Esophagus muscularis mucosa (tissue), 4 donors: ENCODE measurements around the gene APOLD1. TPM values are rescaled to one million over a fixed set of nuclear protein-coding genes. Genes with fewer than 3 reads are reported as not detected.

Source experiments
- DNase-seq: peaks from one replicate; pipeline ENCODE4 v3.0.0-alpha.2; 2017; ENCODE audit errors: extremely low spot score
- H3K27ac ChIP-seq, 4 donors: fragments of 200-600 bp; sonication (generic); replicated peaks in 1 of 4; 1 replicate in 3 of 4; 2 replicates in 1 of 4; pipeline ENCODE4 v1.5.1; 2016 to 2019; ENCODE audit warnings: mild to moderate bottlenecking in 1 of 4
- H3K27me3 ChIP-seq, 4 donors: fragments of 200-600 bp; sonication (generic); one replicate each; pipeline versions ENCODE4 v1.5.1 to v1.6.0; 2016 to 2019
- H3K36me3 ChIP-seq, 4 donors: fragments of 200-600 bp; sonication (generic); one replicate each; pipeline ENCODE4 v1.5.1; 2016 to 2019
- H3K4me1 ChIP-seq, 4 donors: fragments of 200-600 bp; sonication (generic); one replicate each; pipeline ENCODE4 v1.5.1; 2016 to 2019
- H3K4me3 ChIP-seq, 4 donors: fragments of 200-600 bp; sonication (generic); 1 replicate in 2 of 4; 2 replicates in 2 of 4; pipeline ENCODE4 v1.5.1; 2016 to 2019; ENCODE audit warnings: mild to moderate bottlenecking in 4 of 4, moderate library complexity in 1 of 4
- H3K9me3 ChIP-seq, 4 donors: fragments of 200-600 bp; sonication (generic); 1 replicate in 3 of 4; 2 replicates in 1 of 4; pipeline ENCODE4 v1.5.1; 2016 to 2019
- CTCF ChIP-seq, 3 experiments: fragments of 200-600 bp in 2 of 3; fragments of 450-650 bp in 1 of 3; sonication (generic) in 2 of 3; IDR thresholded peaks; one replicate each; pipeline ENCODE4 v1.5.1; 2017 to 2019; ENCODE audit warnings: antibody characterized with exemption in 3 of 3, mild to moderate bottlenecking in 2 of 3, moderate library complexity in 1 of 3
- EP300 ChIP-seq: sonication (generic); formaldehyde crosslinking; IDR thresholded peaks from one replicate; pipeline ENCODE4 v1.6.1; 2017; ENCODE audit warnings: antibody characterized with exemption
- POLR2A ChIP-seq: fragments of 450-650 bp; IDR thresholded peaks from one replicate; pipeline ENCODE4 v1.6.1; 2017; ENCODE audit warnings: antibody characterized with exemption, moderate library complexity, mild to moderate bottlenecking, low read depth
- POLR2AphosphoS5 ChIP-seq, 2 donors: sonication (generic); formaldehyde crosslinking; IDR thresholded peaks; one replicate each; pipeline ENCODE4 v1.6.1; 2017; ENCODE audit warnings: antibody characterized with exemption in 2 of 2
- WGBS: methylation state at CpG from one replicate; pipeline ENCODE4 v1.1.5; 2018; 5-methylcytosine and 5-hydroxymethylcytosine counted together
- intact Hi-C: fragments of 100-400 bp; cut with DNase I; formaldehyde crosslinking; loops from one replicate; pipeline ENCODE4 v1.15.1; 2023
- total RNA-seq, 4 donors: library from RNA; depleted of rRNA; stranded (reverse); fragments of >200 nt; gene quantifications; one replicate each; pipeline versions ENCODE4 v1.1.0 to v1.2.1, GENCODE V29; 2016

Gene APOLD1
- total RNA-seq, 4 donors from 2014 or later: 13.3 to 49.4 (median 37.1) TPM

- peak overlapping the region in 2 of 4 donors; percentile 30 to 42 for H3K4me3 ChIP-seq
- intact Hi-C loops: loop anchor here (10.0 kb wide), 1 partner anchor 192 kb away; no protein-coding TSS in a partner anchor
- TF ChIP-seq CTCF (IDR thresholded peaks at IDR 0.05) (no peak), EP300 (no peak), POLR2A (no peak), POLR2AphosphoS5 (IDR thresholded peaks at IDR 0.05) (no peak)
Measured at GRCh38 chr12:12792421-12792820, 7.0 kb downstream of the APOLD1 start.

GRCh38 chr12:12794686-12795085 lies 9.2 kb downstream of the APOLD1 start:
- no peak overlapping the region for H3K27ac ChIP-seq
- peaks cover 12 to 27% (median 21%) of the 10 kb centered on the region in 4 donors for H3K4me1 ChIP-seq
- intact Hi-C loops: loop anchor here (10.0 kb wide), 1 partner anchor 190 kb away; no protein-coding TSS in a partner anchor
- no peaks in the 10 kb centered on the region for H3K27me3 ChIP-seq
- no peak for DNase-seq
- peaks cover 0 to 5% (median 0%) of the 10 kb centered on the region in 4 donors for H3K36me3 ChIP-seq
- H3K4me3 ChIP-seq: no peak overlapping the region
- TF ChIP-seq CTCF (IDR thresholded peaks at IDR 0.05): no peak
- TF ChIP-seq POLR2A: no peak
- TF ChIP-seq POLR2AphosphoS5 (IDR thresholded peaks at IDR 0.05): no peak
- no peak for TF ChIP-seq EP300
- no peaks in the 10 kb centered on the region for H3K9me3 ChIP-seq
- WGBS: 94% methylated on average over 2 of the region's 2 CpGs

More at GRCh38 chr12:12792421-12792820, 7.0 kb downstream of the APOLD1 start:
- H3K27ac ChIP-seq: peak overlapping the region; percentile 44 to 59 (median 46)
- peaks cover 0 to 13% (median 0%) of the 10 kb centered on the region in 4 donors for H3K36me3 ChIP-seq
- peaks cover 20 to 43% (median 37%) of the 10 kb centered on the region in 4 donors for H3K4me1 ChIP-seq
- no peaks in the 10 kb centered on the region for H3K27me3 ChIP-seq
- no peaks in the 10 kb centered on the region for H3K9me3 ChIP-seq
- DNase-seq: no peak
- WGBS: 29% methylated on average over 6 of the region's 6 CpGs

- 74% methylated on average over 3 of the region's 3 CpGs for WGBS
Measured at GRCh38 chr12:12796171-12796570, 10.7 kb downstream of the APOLD1 start.

GRCh38 chr12:12796928-12797793 lies 11.7 kb downstream of the APOLD1 start:
- WGBS: 91% methylated on average over 9 of the region's 9 CpGs
- Histone ChIP-seq H3K4me3 (no peak overlapping the region), H3K4me1 (peaks cover 5 to 16% (median 12%) of the 10 kb centered on the region in 4 donors), H3K9me3 (no peaks in the 10 kb centered on the region), H3K27ac (no peak overlapping the region), H3K27me3 (no peaks in the 10 kb centered on the region), H3K36me3 (no peaks in the 10 kb centered on the region)
- TF ChIP-seq POLR2AphosphoS5 (IDR thresholded peaks at IDR 0.05) (no peak), EP300 (no peak), CTCF (IDR thresholded peaks at IDR 0.05) (no peak)
- no peak for DNase-seq
- intact Hi-C loops: loop anchor here (10.0 kb wide), 1 partner anchor 188 kb away; no protein-coding TSS in a partner anchor

More at GRCh38 chr12:12796171-12796570, 10.7 kb downstream of the APOLD1 start:
- Histone ChIP-seq H3K4me3 (no peak overlapping the region), H3K4me1 (peaks cover 12 to 26% (median 21%) of the 10 kb centered on the region in 4 donors), H3K27ac (peak overlapping the region in 1 of 4 donors; percentile 23), H3K36me3 (peaks cover 0 to 2% (median 0%) of the 10 kb centered on the region in 4 donors), H3K9me3 (no peaks in the 10 kb centered on the region), H3K27me3 (no peaks in the 10 kb centered on the region)
- intact Hi-C loops: loop anchor here (10.0 kb wide), 1 partner anchor 189 kb away; no protein-coding TSS in a partner anchor
- no peak for TF ChIP-seq POLR2A
- no peak for TF ChIP-seq CTCF (IDR thresholded peaks at IDR 0.05)
- DNase-seq: no peak
